ENCODE data around the gene IGSF9. TPM values are rescaled to one million over a fixed set of nuclear protein-coding genes. Genes with fewer than 3 reads are reported as not detected.
A peak's percentile ranks its signal among the peaks of the same experiment; 100 is the strongest.

IGSF9 gene
- total RNA-seq, 1 donor from 2014 or later: 2.1 TPM

GRCh38 chr1:159920202-159920601, 25.2 kb downstream of the IGSF9 start:
- Mint-ChIP-seq H3K27ac (ENCODE audit: unreplicated experiment) (no peak overlapping the region), H3K27me3 (ENCODE audit: low read depth, unreplicated experiment) (no peaks in the 10 kb centered on the region), H3K4me3 (ENCODE audit: unreplicated experiment) (no peak overlapping the region), H3K9me3 (ENCODE audit: unreplicated experiment) (no peaks in the 10 kb centered on the region), H3K36me3 (ENCODE audit: low read depth, unreplicated experiment) (peaks cover 26% of the 10 kb centered on the region), H3K4me1 (ENCODE audit: low read depth, unreplicated experiment) (peaks cover 63% of the 10 kb centered on the region)
- H3K27ac ChIP-seq (ENCODE audit: low read depth, low read length): no peak overlapping the region
- TF ChIP-seq, protein P1, sequence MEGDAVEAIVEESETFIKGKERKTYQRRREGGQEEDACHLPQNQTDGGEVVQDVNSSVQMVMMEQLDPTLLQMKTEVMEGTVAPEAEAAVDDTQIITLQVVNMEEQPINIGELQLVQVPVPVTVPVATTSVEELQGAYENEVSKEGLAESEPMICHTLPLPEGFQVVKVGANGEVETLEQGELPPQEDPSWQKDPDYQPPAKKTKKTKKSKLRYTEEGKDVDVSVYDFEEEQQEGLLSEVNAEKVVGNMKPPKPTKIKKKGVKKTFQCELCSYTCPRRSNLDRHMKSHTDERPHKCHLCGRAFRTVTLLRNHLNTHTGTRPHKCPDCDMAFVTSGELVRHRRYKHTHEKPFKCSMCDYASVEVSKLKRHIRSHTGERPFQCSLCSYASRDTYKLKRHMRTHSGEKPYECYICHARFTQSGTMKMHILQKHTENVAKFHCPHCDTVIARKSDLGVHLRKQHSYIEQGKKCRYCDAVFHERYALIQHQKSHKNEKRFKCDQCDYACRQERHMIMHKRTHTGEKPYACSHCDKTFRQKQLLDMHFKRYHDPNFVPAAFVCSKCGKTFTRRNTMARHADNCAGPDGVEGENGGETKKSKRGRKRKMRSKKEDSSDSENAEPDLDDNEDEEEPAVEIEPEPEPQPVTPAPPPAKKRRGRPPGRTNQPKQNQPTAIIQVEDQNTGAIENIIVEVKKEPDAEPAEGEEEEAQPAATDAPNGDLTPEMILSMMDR (IDR thresholded peaks at IDR 0.05; ENCODE audit: insufficient read depth, low read depth, low read length): no peak
- TF ChIP-seq EZH2 (IDR thresholded peaks at IDR 0.05; ENCODE audit: insufficient read depth, low read length): no peak
- H3K79me2 ChIP-seq (ENCODE audit: insufficient read depth, low read length): peaks cover 75% of the 10 kb centered on the region
- H3K4me2 ChIP-seq (ENCODE audit: low read length): no peak overlapping the region
- peaks cover 65% of the 10 kb centered on the region for H3K4me1 ChIP-seq (ENCODE audit: insufficient read depth, low read length)
- no peak overlapping the region for H2AFZ ChIP-seq (ENCODE audit: low read depth, low read length)
- FAIRE-seq (no peak), DNase-seq (ENCODE audit: low read depth) (no peak)
- peaks cover 32% of the 10 kb centered on the region for H3K36me3 ChIP-seq (ENCODE audit: insufficient read depth, low read length)
- peaks cover 71% of the 10 kb centered on the region for H4K20me1 ChIP-seq (ENCODE audit: insufficient read depth, low read length)
- H3K9ac ChIP-seq (ENCODE audit: low read length): peak overlapping the region; percentile 99
- H3K9me3 ChIP-seq (ENCODE audit: insufficient read depth, low read depth, low read length): no peaks in the 10 kb centered on the region
- H3K27me3 ChIP-seq (ENCODE audit: insufficient read depth, low read length): no peaks in the 10 kb centered on the region
- no peak overlapping the region for H3K4me3 ChIP-seq (ENCODE audit: insufficient read depth, low read depth, low read length)

- Mint-ChIP-seq H3K4me3 (ENCODE audit: unreplicated experiment) (no peak overlapping the region), H3K4me1 (ENCODE audit: low read depth, unreplicated experiment) (peaks cover 69% of the 10 kb centered on the region), H3K27me3 (ENCODE audit: low read depth, unreplicated experiment) (no peaks in the 10 kb centered on the region), H3K9me3 (ENCODE audit: unreplicated experiment) (no peaks in the 10 kb centered on the region), H3K27ac (ENCODE audit: unreplicated experiment) (no peak overlapping the region), H3K36me3 (ENCODE audit: low read depth, unreplicated experiment) (peaks cover 26% of the 10 kb centered on the region)
- Histone ChIP-seq H3K4me3 (ENCODE audit: insufficient read depth, low read depth, low read length) (no peak overlapping the region), H3K27ac (ENCODE audit: low read depth, low read length) (no peak overlapping the region), H3K27me3 (ENCODE audit: insufficient read depth, low read length) (no peaks in the 10 kb centered on the region), H3K9ac (ENCODE audit: low read length) (no peak overlapping the region), H3K4me1 (ENCODE audit: insufficient read depth, low read length) (peaks cover 65% of the 10 kb centered on the region), H3K79me2 (ENCODE audit: insufficient read depth, low read length) (peaks cover 66% of the 10 kb centered on the region), H3K36me3 (ENCODE audit: insufficient read depth, low read length) (peaks cover 32% of the 10 kb centered on the region), H2AFZ (ENCODE audit: low read depth, low read length) (no peak overlapping the region), H4K20me1 (ENCODE audit: insufficient read depth, low read length) (peaks cover 66% of the 10 kb centered on the region), H3K4me2 (ENCODE audit: low read length) (no peak overlapping the region), H3K9me3 (ENCODE audit: insufficient read depth, low read depth, low read length) (no peaks in the 10 kb centered on the region)
- FAIRE-seq (no peak), DNase-seq (ENCODE audit: low read depth) (no peak)
- TF ChIP-seq, protein P1 (IDR thresholded peaks at IDR 0.05; ENCODE audit: insufficient read depth, low read depth, low read length): no peak
- TF ChIP-seq EZH2 (IDR thresholded peaks at IDR 0.05; ENCODE audit: insufficient read depth, low read length): no peak
Measured at GRCh38 chr1:159919236-159919865, 26.1 kb downstream of the IGSF9 start.
